DOHH2 (cell line): ENCODE results near the gene EPAS1.

Experiments used
- H3F3A ChIP-seq: fragments of 200-600 bp; sonication (generic), shearing (Covaris generic); 2 replicates; pipeline ENCODE4 v1.6.0; 2016; ENCODE audit warnings: antibody characterized with exemption, mild to moderate bottlenecking; ENCODE audit not compliant: control insufficient read depth, insufficient read depth
- H3K27ac ChIP-seq: fragments of 200-600 bp; sonication (generic); 2 replicates; pipeline ENCODE4 v1.5.1; 2014; ENCODE audit warnings: low read depth, mild to moderate bottlenecking, low read length, moderate library complexity
- H3K27me3 ChIP-seq: fragments of 200-600 bp; sonication (generic); 2 replicates; pipeline ENCODE4 v1.6.1; 2014; ENCODE audit warnings: mild to moderate bottlenecking, low read length, mixed read lengths; ENCODE audit not compliant: control insufficient read depth
- H3K36me3 ChIP-seq: fragments of 200-600 bp; sonication (generic); 2 replicates; pipeline ENCODE4 v1.6.1; 2014; ENCODE audit warnings: mild to moderate bottlenecking, low read length, moderate library complexity, mixed read lengths; ENCODE audit not compliant: control insufficient read depth
- H3K4me1 ChIP-seq: fragments of 200-600 bp; sonication (generic); 2 replicates; pipeline ENCODE4 v1.6.1; 2014; ENCODE audit warnings: mild to moderate bottlenecking, low read length, mixed read lengths; ENCODE audit not compliant: control insufficient read depth
- H3K4me2 ChIP-seq: fragments of 200-600 bp; sonication (generic); 2 replicates; pipeline ENCODE4 v1.6.0; 2014; ENCODE audit warnings: mild to moderate bottlenecking, low read length, moderate library complexity
- H3K4me3 ChIP-seq: fragments of 200-600 bp; sonication (generic); 2 replicates; pipeline ENCODE4 v1.5.1; 2014; ENCODE audit warnings: mild to moderate bottlenecking, low read length, mixed read lengths
- H3K79me2 ChIP-seq: fragments of 200-600 bp; sonication (generic); 2 replicates; pipeline ENCODE4 v1.6.1; 2014; ENCODE audit warnings: mild to moderate bottlenecking, low read length, mixed read lengths; ENCODE audit not compliant: control insufficient read depth
- H3K9me2 ChIP-seq: fragments of 200-600 bp; sonication (generic); replicated peaks from 2 replicates; pipeline ENCODE4 v1.6.1; 2014; ENCODE audit warnings: mild to moderate bottlenecking, low read length, mixed read lengths; ENCODE audit not compliant: control insufficient read depth
- H3K9me3 ChIP-seq: fragments of 200-600 bp; sonication (generic); 2 replicates; pipeline ENCODE4 v1.6.1; 2014; ENCODE audit warnings: antibody characterized with exemption, low read length, mixed read lengths; ENCODE audit not compliant: control insufficient read depth, insufficient read depth
- H4K20me1 ChIP-seq: fragments of 200-600 bp; sonication (generic); 2 replicates; pipeline ENCODE4 v1.6.0; 2014; ENCODE audit warnings: low read depth, mild to moderate bottlenecking, antibody characterized with exemption, low read length, moderate library complexity; ENCODE audit not compliant: control insufficient read depth, insufficient read depth
- CTCF ChIP-seq: fragments of 200-600 bp; sonication (generic); IDR thresholded peaks from one replicate; pipeline ENCODE4 v1.5.1; 2014; ENCODE audit warnings: antibody characterized with exemption, mild to moderate bottlenecking, low read depth, low read length; ENCODE audit not compliant: poor library complexity, severe bottlenecking
- EZH2phosphoT487 ChIP-seq: fragments of 200-600 bp; sonication (generic); IDR thresholded peaks from 2 replicates; pipeline ENCODE4 v1.6.1; 2017; ENCODE audit warnings: borderline replicate concordance, mild to moderate bottlenecking, antibody characterized with exemption, low read length, moderate library complexity, mixed read lengths

The EPAS1 gene

GRCh38 chr2:46267616-46268015 lies 29.6 kb upstream of the EPAS1 start:
- Histone ChIP-seq H3K4me1 (no peaks in the 10 kb centered on the region), H3K79me2 (no peaks in the 10 kb centered on the region), H3K36me3 (no peaks in the 10 kb centered on the region), H3K9me3 (no peaks in the 10 kb centered on the region), H4K20me1 (no peaks in the 10 kb centered on the region), H3F3A (no peaks in the 10 kb centered on the region), H3K27me3 (peaks cover 12% of the 10 kb centered on the region; the same call in 1 of the 2 replicates), H3K9me2 (no peaks in the 10 kb centered on the region), H3K4me2 (no peak overlapping the region), H3K27ac (no peak overlapping the region), H3K4me3 (no peak overlapping the region)
- TF ChIP-seq EZH2phosphoT487 = no peak
- no peak for TF ChIP-seq CTCF

- Histone ChIP-seq H3K4me3 (no peak overlapping the region), H4K20me1 (no peaks in the 10 kb centered on the region), H3K27me3 (peaks cover 12% of the 10 kb centered on the region; the same call in 1 of the 2 replicates), H3K9me2 (no peaks in the 10 kb centered on the region), H3K4me2 (no peak overlapping the region), H3K36me3 (no peaks in the 10 kb centered on the region), H3K4me1 (no peaks in the 10 kb centered on the region), H3K79me2 (no peaks in the 10 kb centered on the region), H3K9me3 (no peaks in the 10 kb centered on the region), H3K27ac (no peak overlapping the region), H3F3A (no peaks in the 10 kb centered on the region)
- TF ChIP-seq CTCF (no peak), EZH2phosphoT487 (no peak)
Observed at GRCh38 chr2:46268196-46268595, 29.0 kb upstream of the EPAS1 start.

- Histone ChIP-seq H3K79me2 (no peaks in the 10 kb centered on the region), H3K27ac (no peak overlapping the region)
Observed at GRCh38 chr2:46269001-46269400, 28.2 kb upstream of the EPAS1 start.

More at GRCh38 chr2:46269001-46269400, 28.2 kb upstream of the EPAS1 start:
- Histone ChIP-seq H3K4me1 (no peaks in the 10 kb centered on the region), H3K4me2 (no peak overlapping the region), H3K27me3 (peaks cover 12% of the 10 kb centered on the region; the same call in 1 of the 2 replicates), H3K36me3 (no peaks in the 10 kb centered on the region), H3K4me3 (no peak overlapping the region), H3F3A (no peaks in the 10 kb centered on the region), H3K9me2 (no peaks in the 10 kb centered on the region), H3K9me3 (no peaks in the 10 kb centered on the region), H4K20me1 (no peaks in the 10 kb centered on the region)
- TF ChIP-seq CTCF (no peak), EZH2phosphoT487 (no peak)
